CD4-positive, alpha-beta T cell treated with Interleukin-15 for 1 hour (primary cell): ENCODE results near the gene ADAR.

Experiments
- DNase-seq: peaks from one replicate; pipeline ENCODE4 v3.0.0-alpha.2; 2020

ADAR gene

DNA sequence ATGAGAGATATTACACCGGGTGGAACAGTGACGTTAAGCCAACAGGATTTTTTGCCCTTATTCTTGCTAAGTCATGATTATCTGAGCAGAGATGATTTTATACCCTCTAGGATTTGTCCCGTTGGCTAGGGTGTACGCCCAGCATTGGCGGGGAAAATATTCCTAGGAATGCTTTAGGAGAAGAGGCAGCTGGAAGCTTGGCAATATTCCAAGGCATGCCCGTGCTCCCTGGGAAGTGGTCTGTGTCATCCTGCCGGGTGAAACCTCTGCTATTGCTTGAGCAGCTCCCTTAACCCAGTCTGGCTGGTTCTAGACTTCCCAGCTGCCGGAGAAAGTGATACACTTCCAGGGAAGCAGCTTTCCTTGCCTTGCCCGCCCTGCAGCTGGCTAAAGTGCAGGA lies 24.2 kb downstream of the ADAR start:
- DNase-seq: no peak

DNA sequence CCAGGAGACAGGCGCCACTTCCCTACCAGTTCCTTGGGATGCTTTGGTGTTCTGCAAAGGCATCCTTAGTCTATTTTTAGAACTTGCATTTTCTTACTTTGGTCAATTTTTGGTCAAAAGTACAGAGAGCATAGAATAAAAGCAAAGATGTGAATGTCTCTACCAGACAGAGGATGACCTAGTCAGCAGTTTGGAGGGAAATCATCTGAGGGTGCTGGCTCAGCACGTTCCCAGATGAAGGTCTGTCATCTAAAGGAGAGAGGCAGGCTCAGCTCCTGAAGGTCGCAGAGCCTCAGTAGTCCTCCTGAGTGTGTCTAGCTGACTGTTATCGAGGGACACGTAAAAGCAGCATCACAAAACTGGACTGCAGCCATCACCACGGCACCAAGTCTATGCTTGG lies 25.1 kb downstream of the ADAR start:
- DNase-seq: no peak

- DNase-seq: no peak
These were observed 26.2 kb downstream of the ADAR start for GRCh38 chr1:154581766-154582165.

DNA sequence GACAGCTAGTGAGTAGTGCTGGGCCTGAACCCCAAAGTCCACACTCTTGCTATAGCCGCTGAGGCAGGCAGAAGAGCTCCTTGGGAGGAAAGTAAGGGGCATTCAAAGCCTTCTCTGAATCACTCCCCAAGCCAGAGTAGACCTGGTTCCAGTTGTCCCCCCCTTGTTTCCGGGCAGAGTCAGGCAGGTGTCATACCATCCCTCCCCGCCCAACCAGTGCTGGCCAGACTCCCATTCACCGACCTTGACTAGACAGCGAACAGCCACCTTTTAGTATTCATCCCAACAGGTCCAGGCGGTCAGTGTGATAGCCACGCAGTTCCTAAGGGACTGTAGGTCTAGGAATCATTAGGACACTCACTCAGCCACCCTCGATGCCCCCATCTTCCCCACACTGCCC lies 28.6 kb downstream of the ADAR start:
- no peak for DNase-seq

DNA sequence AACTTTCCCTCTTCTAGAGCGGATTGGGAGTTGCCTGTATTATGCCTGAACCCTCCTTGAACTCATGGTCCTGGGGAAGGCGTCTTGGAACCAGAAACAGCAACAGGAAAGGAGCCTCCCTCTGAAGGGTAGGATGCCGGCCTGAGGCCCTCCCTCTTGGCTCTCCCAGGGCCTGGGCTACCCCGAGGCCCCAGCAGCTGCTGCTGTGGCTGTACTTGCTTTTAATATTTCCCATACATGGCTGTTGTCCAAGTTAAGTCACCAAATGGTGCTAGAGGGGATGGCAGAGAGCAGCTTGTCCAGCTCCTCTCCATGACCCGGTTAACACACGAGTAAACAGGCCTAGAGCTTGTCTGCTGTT lies 29.9 kb downstream of the ADAR start:
- no peak for DNase-seq

GRCh38 chr1:154577346-154578057 lies 30.5 kb downstream of the ADAR start:
- DNase-seq: no peak

- no peak for DNase-seq
These were observed 31.9 kb downstream of the ADAR start for GRCh38 chr1:154575951-154576566.

DNA sequence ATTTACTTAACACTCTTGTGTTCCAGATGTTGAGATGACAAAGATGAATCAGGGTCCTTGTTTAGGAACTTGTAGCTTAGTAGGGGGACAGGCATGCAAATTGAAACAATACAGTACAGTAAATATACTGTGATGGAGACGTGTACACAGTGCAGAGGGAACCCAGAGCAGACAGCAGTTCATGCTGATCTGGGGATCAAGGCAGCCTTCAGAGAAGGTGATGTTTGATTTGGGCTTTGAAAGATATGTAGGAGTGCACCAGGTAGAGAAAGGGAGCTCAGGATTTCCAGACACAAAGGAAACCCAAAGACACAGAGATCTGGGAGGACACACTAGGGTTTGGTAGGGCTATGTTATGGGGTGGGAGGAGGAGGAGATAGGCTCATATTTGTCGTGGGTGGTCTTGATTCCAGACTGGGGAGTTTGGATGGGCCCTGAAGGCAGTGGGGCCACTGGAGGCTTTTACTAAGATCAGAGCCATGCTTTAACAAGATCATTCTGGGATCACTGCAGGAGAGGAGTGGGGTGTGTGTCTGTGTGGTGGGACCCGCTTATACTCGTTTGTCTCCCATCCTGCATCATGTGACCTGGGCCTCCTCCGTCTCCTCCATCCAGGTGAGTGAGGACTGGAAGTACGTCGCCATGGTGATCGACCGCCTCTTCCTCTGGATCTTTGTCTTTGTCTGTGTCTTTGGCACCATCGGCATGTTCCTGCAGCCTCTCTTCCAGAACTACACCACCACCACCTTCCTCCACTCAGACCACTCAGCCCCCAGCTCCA lies 32.6 kb downstream of the ADAR start:
- DNase-seq: no peak

- no peak for DNase-seq
These were observed 33.3 kb downstream of the ADAR start for GRCh38 chr1:154574716-154575115.

GRCh38 chr1:154573168-154573510 lies 34.8 kb downstream of the ADAR start:
- no peak for DNase-seq

GRCh38 chr1:154572468-154573167 lies 35.4 kb downstream of the ADAR start:
- no peak for DNase-seq

- DNase-seq: no peak
These were observed 36.1 kb downstream of the ADAR start for GRCh38 chr1:154571964-154572288.

- DNase-seq: no peak
These were observed 36.6 kb downstream of the ADAR start for GRCh38 chr1:154571244-154571963.

- DNase-seq: no peak
These were observed 39.7 kb downstream of the ADAR start for GRCh38 chr1:154568157-154568815.

DNA sequence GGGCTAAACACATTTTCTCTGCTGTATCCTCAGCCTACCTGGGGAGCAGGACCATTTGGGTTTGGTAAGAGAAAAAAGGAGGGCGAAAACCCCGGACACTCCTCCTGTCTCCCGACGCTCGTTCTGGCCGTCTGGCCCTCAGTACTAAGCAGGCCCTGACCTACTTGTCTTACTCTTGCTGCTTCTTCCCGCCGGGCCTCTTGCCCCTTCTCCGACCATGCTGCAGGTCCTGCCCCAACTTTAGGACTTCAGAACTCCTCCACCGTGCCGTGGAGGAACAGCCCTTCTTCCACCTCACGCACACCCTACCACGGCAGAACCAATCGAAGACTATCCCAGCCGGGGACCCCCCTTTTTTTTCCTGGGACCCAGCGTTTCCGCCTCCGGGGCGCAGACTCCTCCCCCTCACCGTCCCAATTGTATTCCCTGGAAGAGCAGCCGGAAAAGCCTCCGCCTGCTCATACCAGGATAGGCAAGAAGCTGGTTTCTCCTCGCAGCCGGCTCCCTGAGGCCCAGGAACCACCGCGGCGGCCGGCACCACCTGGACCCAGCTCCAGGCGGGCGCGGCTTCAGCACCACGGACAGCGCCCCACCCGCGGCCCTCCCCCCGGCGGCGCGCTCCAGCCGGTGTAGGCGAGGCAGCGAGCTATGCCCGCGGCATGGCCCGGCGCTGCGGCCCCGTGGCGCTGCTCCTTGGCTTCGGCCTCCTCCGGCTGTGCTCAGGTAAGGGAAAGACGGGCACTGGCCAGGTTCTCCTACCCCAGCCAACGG lies 40.4 kb downstream of the ADAR start, which contains the start of gene CHRNB2:
TSS of gene CHRNB2 (plus strand) at position 393 of the 771 bp plus-strand sequence. CDS start at position 660, 267 bp downstream.
- peak; percentile 41 for DNase-seq

- DNase-seq: no peak
These were observed 42.1 kb downstream of the ADAR start for GRCh38 chr1:154565876-154566275.

GRCh38 chr1:154559466-154560044 lies 48.4 kb downstream of the ADAR start:
- peak; percentile 83 for DNase-seq

DNA sequence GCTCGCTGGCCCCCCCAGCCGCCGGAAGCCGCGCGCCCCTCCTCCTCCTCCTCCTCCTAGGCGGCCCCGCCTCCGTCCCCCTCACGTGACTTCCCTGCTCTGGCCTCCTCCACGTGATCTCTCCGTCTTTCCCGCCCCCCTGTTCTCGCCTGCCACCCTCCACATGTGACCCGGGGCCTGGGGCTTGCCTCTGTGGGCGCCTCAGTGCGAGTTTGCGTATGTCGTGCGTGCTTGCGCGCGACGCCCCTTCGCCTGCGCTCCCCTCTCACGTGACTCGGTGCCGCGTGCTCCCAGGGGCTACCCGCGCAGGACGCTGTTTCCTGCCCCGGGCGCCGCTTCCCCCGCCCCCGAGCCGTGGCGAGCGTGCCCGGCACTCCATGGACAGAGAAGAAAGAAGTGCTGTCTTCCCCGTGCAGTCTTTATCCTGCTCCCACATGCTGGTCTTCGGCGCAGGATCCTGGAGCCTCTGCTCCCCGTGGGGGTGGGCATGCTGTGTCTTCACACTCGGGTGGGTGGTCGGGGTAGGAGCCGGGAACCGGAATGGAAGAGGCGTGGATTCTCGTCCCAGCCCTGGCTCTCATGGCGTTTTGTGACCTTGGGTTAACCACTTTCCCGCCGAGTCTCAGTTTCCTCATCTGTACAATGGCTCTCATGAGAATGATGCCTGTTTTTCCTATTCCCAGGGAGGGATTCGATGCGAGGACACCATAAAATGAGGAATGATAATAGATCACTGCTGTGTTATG lies 49.1 kb downstream of the ADAR start:
- DNase-seq: peak; percentile 100

GRCh38 chr1:154557939-154558719 lies 49.9 kb downstream of the ADAR start, which contains the start of gene UBE2Q1:
TSS of gene UBE2Q1 (minus strand) at chr1:154558662. CDS start at chr1:154558553, 109 bp downstream.
- peak; percentile 27 for DNase-seq
